Measurements from ENCODE around the gene ABI1.

The ABI1 gene

DNA sequence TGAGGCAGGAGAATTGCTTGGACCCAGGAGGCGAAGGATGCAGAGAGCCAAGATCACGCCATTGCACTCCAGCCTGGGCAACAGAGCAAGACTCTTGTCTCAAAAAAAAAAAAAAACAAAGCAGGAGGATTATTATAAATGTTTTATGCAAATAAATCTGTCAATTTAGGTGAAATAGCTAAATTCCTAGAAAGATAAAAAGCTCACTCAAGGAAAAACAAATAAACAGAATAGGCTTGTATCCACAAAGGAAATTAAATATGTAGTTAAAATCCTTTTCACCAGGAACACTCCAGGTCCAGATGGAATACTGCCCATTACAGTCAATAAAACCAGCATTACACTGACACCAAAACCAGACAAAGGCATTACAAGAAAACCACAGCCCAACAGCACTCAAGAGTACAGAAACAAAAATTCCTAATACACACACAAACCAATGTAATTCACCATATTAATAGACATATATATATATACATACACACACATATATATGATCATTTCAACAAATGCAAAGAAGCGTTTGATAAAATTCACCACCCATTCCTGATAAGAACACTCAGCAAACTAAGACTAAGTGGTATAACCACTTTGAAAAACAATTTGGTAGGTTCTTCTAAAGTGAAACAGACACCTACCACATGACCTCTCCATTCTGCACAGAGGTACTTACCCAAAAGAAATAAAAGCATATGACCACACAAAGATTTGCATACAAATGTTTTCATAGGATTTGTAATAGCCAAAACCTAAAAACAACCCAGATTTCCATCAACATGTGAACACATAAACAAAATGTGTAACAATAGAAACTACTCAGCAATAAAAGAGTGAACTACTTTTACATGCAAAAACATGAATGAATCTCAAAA is 38.8 kb downstream of the ABI1 start:
- H3K9ac ChIP-seq (ENCODE audit: low read depth, low read length) = no peak overlapping the region
- no peaks in the 10 kb centered on the region for H3K27me3 ChIP-seq (ENCODE audit: control insufficient read depth, insufficient read depth, low read length)
- H3K9me3 ChIP-seq (replicated peaks; ENCODE audit: low read length) = no peaks in the 10 kb centered on the region
- H3K4me3 ChIP-seq (ENCODE audit: low read length) = no peak overlapping the region
- no peak overlapping the region for H3K4me2 ChIP-seq (ENCODE audit: low read length)
- H3K36me3 ChIP-seq (ENCODE audit: insufficient read depth, low read length) = no peaks in the 10 kb centered on the region
- H3K4me1 ChIP-seq (ENCODE audit: control insufficient read depth, insufficient read depth, low read length) = peaks cover 6% of the 10 kb centered on the region

DNA sequence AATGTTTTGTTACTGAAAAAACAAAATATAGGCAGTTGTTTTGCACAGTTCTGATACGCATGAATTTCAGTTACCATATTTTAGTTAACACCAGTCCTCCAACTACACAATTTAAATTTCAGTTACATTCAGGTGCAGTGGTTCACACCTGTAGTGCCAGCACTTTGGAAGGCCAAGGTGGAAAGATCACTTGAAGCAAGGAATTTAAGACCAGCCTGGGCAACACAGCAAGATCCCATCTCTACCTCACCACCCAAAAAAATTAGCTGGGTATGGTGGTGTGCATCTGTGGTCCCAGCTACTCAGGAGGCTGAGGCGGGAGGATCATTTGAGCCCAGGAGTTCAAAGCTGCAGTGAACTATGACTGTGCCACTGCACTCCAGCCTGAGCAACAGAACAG is 45.3 kb downstream of the ABI1 start:
- no peak overlapping the region for H3K9ac ChIP-seq (ENCODE audit: low read depth, low read length)
- no peak overlapping the region for H3K4me2 ChIP-seq (ENCODE audit: low read length)
- H3K9me3 ChIP-seq (replicated peaks; ENCODE audit: low read length) = no peaks in the 10 kb centered on the region

DNA sequence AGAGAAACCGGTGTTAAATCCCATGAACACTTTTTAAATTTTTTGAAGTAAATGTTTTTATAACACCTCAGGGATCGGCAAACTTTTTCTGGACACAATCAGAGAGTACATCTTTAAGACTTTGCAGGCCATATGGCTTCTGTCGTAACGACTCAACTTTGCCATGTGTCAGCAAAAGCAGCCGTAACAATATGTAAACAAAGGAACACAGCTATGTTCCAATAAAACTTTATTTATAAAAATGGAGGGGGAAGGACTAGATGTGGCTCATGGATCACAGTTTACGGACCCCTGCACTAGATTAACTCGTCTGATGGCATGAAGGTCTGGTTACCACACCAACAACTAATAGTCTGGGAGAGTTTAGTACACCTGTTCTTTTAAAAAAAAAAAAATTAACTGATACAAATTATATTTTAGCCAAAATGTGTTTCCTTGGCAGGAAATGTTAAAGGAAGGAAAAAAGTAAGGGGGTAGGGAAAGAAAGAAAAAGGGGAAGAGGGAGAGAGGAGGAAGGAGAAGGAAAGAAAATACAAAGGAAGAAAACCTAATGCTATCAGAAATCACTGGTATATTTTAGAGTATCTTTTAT is 50.2 kb downstream of the ABI1 start:
- Histone ChIP-seq H3K27me3 (ENCODE audit: control insufficient read depth, insufficient read depth, low read length) (no peaks in the 10 kb centered on the region), H3K4me1 (ENCODE audit: control insufficient read depth, insufficient read depth, low read length) (no peaks in the 10 kb centered on the region), H3K9me3 (replicated peaks; ENCODE audit: low read length) (no peaks in the 10 kb centered on the region), H3K36me3 (ENCODE audit: insufficient read depth, low read length) (no peaks in the 10 kb centered on the region), H3K9ac (ENCODE audit: low read depth, low read length) (no peak overlapping the region), H3K4me3 (ENCODE audit: low read length) (no peak overlapping the region), H3K4me2 (ENCODE audit: low read length) (no peak overlapping the region)

More for the DNA sequence above, 45.3 kb downstream of the ABI1 start:
- Histone ChIP-seq H3K27me3 (ENCODE audit: control insufficient read depth, insufficient read depth, low read length) (no peaks in the 10 kb centered on the region), H3K4me3 (ENCODE audit: low read length) (no peak overlapping the region), H3K4me1 (ENCODE audit: control insufficient read depth, insufficient read depth, low read length) (peaks cover 6% of the 10 kb centered on the region), H3K36me3 (ENCODE audit: insufficient read depth, low read length) (no peaks in the 10 kb centered on the region)

DNA sequence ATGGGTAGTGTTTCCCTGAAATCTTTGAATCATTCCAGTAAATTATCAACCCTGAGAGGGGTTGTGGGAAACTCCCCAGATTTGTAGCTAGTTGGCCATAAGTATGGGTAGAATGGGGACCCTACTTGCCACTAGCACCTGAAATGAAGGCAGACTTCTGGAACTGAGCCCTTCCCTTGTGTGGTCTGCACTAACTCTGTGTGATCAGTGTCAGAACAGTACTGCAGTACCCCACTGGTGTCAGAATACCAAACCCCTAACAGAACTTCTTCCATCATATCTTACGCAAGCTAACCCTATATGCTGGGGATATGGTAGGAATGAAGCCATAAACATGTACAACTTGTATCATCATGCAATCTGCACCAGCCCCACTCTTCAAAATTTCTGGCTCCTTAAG is 50.8 kb downstream of the ABI1 start:
- H3K4me1 ChIP-seq (ENCODE audit: control insufficient read depth, insufficient read depth, low read length) = peaks cover 4% of the 10 kb centered on the region
- H3K4me2 ChIP-seq (ENCODE audit: low read length) = no peak overlapping the region
- no peaks in the 10 kb centered on the region for H3K9me3 ChIP-seq (replicated peaks; ENCODE audit: low read length)
- no peaks in the 10 kb centered on the region for H3K36me3 ChIP-seq (ENCODE audit: insufficient read depth, low read length)
- no peak overlapping the region for H3K9ac ChIP-seq (ENCODE audit: low read depth, low read length)
- H3K27me3 ChIP-seq (ENCODE audit: control insufficient read depth, insufficient read depth, low read length) = no peaks in the 10 kb centered on the region
- H3K4me3 ChIP-seq (ENCODE audit: low read length) = no peak overlapping the region

DNA sequence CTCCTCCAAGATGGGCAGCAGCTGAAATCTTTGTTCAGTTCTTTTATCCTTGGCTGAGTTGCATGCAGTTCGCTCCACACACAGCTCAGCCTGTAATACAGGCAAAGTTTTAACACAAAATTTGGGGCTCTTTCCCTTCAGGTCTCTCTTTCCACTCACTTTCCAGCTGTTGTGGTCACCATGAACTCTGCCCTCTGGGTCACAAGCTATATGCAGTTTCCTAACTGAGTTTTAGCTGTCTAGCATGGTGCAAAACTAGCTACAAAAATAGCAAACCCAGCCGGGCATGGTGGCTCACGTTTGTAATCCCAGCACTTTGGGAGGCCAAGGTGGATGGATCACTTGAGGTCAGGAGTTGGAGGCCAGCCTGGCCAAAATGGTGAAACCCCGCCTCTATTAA is 53.2 kb downstream of the ABI1 start:
- Histone ChIP-seq H3K27me3 (ENCODE audit: control insufficient read depth, insufficient read depth, low read length) (no peaks in the 10 kb centered on the region), H3K4me3 (ENCODE audit: low read length) (no peak overlapping the region), H3K9ac (ENCODE audit: low read depth, low read length) (no peak overlapping the region), H3K4me1 (ENCODE audit: control insufficient read depth, insufficient read depth, low read length) (peaks cover 4% of the 10 kb centered on the region), H3K9me3 (replicated peaks; ENCODE audit: low read length) (no peaks in the 10 kb centered on the region), H3K4me2 (ENCODE audit: low read length) (no peak overlapping the region), H3K36me3 (ENCODE audit: insufficient read depth, low read length) (no peaks in the 10 kb centered on the region)

DNA sequence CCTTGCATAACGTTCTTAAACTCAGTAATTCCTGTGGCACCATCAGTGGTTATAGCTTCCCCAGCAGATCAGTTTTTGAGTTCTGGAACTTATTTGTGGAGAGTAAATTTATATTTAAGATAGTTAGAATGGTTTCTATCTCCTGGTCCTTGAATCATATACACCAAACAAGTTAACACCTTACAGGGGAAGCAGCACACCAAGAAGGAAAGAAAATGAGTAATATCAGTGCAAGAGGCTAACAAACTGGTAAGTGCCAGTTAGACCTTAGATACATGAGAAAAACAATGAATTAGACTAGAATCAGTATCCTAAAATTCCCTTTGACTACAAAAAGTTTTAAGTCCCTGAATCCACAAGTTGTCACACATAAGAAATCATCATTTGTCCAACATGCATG is 54.2 kb downstream of the ABI1 start:
- H3K4me1 ChIP-seq (ENCODE audit: control insufficient read depth, insufficient read depth, low read length) = peaks cover 4% of the 10 kb centered on the region
- H3K36me3 ChIP-seq (ENCODE audit: insufficient read depth, low read length) = no peaks in the 10 kb centered on the region
- no peak overlapping the region for H3K4me3 ChIP-seq (ENCODE audit: low read length)
- no peaks in the 10 kb centered on the region for H3K9me3 ChIP-seq (replicated peaks; ENCODE audit: low read length)
- H3K27me3 ChIP-seq (ENCODE audit: control insufficient read depth, insufficient read depth, low read length) = no peaks in the 10 kb centered on the region
- no peak overlapping the region for H3K9ac ChIP-seq (ENCODE audit: low read depth, low read length)
- H3K4me2 ChIP-seq (ENCODE audit: low read length) = no peak overlapping the region

DNA sequence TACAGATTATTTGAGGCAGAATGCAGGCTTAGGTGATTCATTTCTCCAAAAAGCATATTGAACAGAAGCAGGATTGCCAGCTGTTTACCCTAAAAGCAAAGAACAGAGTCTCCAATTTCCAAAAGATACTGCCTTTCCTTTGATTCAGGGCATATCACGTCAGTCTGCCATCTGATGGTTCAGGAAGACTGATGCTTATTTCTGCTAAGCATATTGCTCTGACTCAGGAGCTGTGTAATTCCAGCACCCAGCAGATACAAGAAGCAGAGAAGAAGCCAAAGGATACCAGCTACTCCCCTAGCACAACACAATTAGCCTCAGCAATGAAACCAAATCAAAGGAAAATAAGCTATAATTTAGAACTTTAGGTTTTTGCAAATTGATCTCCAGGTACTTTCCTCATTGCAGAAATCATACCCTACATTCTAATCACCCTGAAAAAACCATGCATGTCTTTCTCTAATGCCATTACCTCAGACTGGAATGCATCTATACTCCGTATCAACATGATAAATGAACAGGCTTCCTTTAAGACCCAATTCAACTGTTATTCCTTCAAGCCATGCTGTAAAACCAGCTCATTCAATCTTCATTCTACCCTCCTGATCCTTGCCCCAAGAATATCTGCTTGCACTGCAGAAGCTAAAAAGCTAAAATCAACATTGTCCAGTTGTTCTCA is 55.1 kb downstream of the ABI1 start:
- Histone ChIP-seq H3K4me1 (ENCODE audit: control insufficient read depth, insufficient read depth, low read length) (peaks cover 4% of the 10 kb centered on the region), H3K9ac (ENCODE audit: low read depth, low read length) (no peak overlapping the region), H3K9me3 (replicated peaks; ENCODE audit: low read length) (no peaks in the 10 kb centered on the region), H3K36me3 (ENCODE audit: insufficient read depth, low read length) (no peaks in the 10 kb centered on the region), H3K27me3 (ENCODE audit: control insufficient read depth, insufficient read depth, low read length) (no peaks in the 10 kb centered on the region), H3K4me2 (ENCODE audit: low read length) (no peak overlapping the region), H3K4me3 (ENCODE audit: low read length) (no peak overlapping the region)

DNA sequence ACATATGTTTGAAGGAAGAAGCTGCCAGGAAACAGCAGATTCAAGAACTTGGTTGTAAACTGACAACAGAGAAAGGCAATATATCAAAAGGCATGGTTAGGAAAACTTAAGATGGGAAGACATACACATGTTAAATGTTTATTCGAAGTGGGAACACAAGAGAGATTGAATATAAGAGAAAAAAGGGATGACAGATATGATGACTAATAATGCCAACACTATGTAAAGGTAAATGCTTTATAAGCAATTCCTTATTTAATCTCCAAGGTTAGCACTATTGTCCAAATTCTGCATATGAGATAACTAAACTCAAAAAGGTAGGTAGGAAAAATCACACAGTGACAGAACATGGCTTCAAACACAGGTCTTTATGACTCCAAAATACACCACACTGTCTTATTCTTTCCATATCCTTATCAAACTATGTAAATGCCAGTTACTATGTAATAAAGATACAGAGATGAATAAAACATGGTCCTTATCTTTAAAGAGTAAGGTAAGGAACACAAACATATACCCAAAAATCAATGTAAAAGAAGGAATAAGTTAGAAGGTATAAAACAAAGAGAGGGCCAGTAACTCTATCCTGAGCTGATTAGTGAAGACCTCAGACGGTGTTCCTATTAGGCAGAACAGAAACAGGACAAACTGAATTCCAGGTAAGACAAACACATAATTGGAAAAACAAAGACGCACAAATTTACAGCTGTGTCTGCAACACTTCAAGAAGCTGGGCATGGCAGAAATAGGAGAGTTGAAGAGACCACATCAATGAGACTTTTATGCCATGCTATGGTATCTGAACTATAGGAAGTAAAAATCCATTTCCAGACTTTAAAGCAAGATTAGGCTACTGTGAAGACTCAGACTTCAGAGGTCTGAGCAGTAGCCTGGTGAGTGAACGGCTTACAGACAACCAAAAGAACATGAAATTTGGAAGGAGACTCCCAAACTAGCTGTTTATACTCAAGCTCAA is 56.1 kb downstream of the ABI1 start:
- Histone ChIP-seq H3K4me2 (ENCODE audit: low read length) (no peak overlapping the region), H3K9me3 (replicated peaks; ENCODE audit: low read length) (no peaks in the 10 kb centered on the region), H3K27me3 (ENCODE audit: control insufficient read depth, insufficient read depth, low read length) (no peaks in the 10 kb centered on the region), H3K9ac (ENCODE audit: low read depth, low read length) (no peak overlapping the region), H3K4me3 (ENCODE audit: low read length) (no peak overlapping the region), H3K36me3 (ENCODE audit: insufficient read depth, low read length) (no peaks in the 10 kb centered on the region), H3K4me1 (ENCODE audit: control insufficient read depth, insufficient read depth, low read length) (peaks cover 4% of the 10 kb centered on the region)

DNA sequence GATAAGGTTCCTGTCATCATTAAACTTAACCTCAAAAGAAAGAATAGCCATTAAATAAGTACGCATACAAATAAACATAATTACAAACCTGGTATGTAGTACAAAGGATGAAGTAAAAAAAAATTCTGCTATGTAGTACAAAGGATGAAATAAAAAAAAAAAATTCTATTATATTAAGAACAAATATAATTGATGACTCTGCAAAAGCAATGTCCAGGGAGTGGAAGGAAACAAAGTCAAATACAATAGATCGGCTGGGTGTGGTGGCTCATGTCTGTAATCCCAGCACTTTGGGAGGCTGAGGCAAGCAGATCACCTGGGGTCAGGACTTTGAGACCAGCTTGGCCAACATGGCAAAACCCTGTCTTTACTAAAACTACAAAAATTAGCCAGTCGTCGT is 56.9 kb downstream of the ABI1 start:
- H3K4me1 ChIP-seq (ENCODE audit: control insufficient read depth, insufficient read depth, low read length) = peaks cover 4% of the 10 kb centered on the region
- H3K9ac ChIP-seq (ENCODE audit: low read depth, low read length) = no peak overlapping the region
- no peaks in the 10 kb centered on the region for H3K27me3 ChIP-seq (ENCODE audit: control insufficient read depth, insufficient read depth, low read length)
- no peak overlapping the region for H3K4me2 ChIP-seq (ENCODE audit: low read length)
- no peak overlapping the region for H3K4me3 ChIP-seq (ENCODE audit: low read length)
- H3K36me3 ChIP-seq (ENCODE audit: insufficient read depth, low read length) = no peaks in the 10 kb centered on the region
- H3K9me3 ChIP-seq (replicated peaks; ENCODE audit: low read length) = no peaks in the 10 kb centered on the region

DNA sequence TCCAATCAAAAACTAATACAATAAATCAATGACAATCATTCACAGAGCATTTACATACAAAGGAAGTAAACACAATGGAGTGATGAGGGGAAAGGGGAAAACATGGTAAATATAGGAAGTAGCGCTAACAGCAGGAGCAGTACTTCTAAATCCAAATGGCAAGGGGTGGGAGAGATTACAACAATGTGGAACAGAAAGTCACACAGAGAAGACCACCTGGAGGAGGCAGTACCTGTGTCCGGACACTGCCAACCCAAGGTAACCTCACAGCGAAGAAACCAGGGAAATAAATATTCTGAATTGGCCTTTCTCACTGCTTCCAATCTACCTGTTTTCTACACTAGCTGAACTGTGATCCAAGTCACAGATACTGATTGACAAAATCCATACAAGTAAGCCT is 58.2 kb downstream of the ABI1 start:
- Histone ChIP-seq H3K4me2 (ENCODE audit: low read length) (no peak overlapping the region), H3K9me3 (replicated peaks; ENCODE audit: low read length) (no peaks in the 10 kb centered on the region), H3K4me3 (ENCODE audit: low read length) (no peak overlapping the region), H3K4me1 (ENCODE audit: control insufficient read depth, insufficient read depth, low read length) (peaks cover 4% of the 10 kb centered on the region), H3K9ac (ENCODE audit: low read depth, low read length) (no peak overlapping the region), H3K27me3 (ENCODE audit: control insufficient read depth, insufficient read depth, low read length) (no peaks in the 10 kb centered on the region), H3K36me3 (ENCODE audit: insufficient read depth, low read length) (no peaks in the 10 kb centered on the region)

DNA sequence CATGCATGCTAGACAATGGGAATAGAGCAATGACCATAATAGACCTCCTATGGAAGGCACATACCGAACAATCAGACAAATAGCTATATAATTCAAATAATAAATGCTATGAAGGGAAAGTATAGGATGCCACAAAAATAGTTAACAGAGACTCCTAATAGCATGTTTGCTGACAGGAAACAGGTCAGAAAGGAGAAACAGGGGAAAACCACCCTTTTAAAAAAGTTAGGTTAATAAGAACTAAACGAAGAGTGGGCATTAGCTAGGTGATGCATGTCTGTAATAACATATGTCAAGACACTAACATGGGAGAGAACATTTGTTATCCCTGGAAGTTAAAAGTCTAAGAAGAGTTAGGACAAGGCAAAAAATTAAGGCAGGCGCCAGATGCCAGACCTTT is 58.9 kb downstream of the ABI1 start:
- Histone ChIP-seq H3K27me3 (ENCODE audit: control insufficient read depth, insufficient read depth, low read length) (no peaks in the 10 kb centered on the region), H3K36me3 (ENCODE audit: insufficient read depth, low read length) (no peaks in the 10 kb centered on the region), H3K9ac (ENCODE audit: low read depth, low read length) (no peak overlapping the region), H3K9me3 (replicated peaks; ENCODE audit: low read length) (no peaks in the 10 kb centered on the region), H3K4me1 (ENCODE audit: control insufficient read depth, insufficient read depth, low read length) (peaks cover 4% of the 10 kb centered on the region), H3K4me3 (ENCODE audit: low read length) (no peak overlapping the region), H3K4me2 (ENCODE audit: low read length) (no peak overlapping the region)

Measured in skeletal muscle satellite cell (primary cell).